HG03442 (cell line): Measurements from ENCODE around the gene KIF6.

Experiments used
- ATAC-seq: cut with Tn5 transposase; IDR thresholded peaks from one replicate; pipeline ENCODE4 v1.9.1; 2021; ENCODE audit warnings: mild to moderate bottlenecking, moderate library complexity; ENCODE audit not compliant: unreplicated experiment

The KIF6 gene

DNA sequence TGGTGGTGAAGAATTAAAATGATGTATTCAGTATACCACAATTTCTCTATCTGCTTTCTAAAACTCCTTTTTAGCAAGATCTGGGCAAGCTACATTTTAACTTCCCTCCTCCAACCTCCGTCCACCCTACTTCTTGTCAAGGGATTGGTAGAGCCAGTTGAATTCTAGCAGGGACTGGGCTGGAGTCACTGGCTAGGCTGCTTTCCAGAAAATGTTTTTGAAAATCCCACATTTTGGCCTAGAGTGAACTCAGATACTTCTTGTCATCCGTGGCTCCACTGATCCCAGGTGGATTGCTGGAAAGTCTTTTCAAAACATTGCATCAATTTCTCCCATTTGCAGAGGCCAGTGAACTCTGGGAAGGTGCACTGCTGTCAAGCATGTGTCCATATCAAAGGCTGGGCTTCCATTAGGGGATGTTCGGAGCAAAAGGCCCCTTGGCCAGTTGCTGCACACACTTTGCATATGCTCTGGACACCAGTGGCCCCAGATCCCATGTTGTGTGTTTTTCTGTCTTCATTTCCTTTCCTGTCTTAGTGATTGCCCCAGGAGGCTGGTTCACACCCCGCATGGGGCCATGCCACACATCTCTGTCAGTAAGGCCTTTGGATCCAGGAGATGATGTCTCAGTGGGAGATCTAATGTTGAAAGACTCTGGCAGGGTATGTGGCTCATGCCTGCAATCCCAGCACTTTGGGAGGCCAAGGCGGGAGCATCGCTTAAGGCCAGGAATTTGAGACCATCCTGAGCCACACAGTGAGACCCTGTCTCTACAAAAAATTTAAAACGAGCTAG lies 391.4 kb downstream of the KIF6 start:
- ATAC-seq: no peak

DNA sequence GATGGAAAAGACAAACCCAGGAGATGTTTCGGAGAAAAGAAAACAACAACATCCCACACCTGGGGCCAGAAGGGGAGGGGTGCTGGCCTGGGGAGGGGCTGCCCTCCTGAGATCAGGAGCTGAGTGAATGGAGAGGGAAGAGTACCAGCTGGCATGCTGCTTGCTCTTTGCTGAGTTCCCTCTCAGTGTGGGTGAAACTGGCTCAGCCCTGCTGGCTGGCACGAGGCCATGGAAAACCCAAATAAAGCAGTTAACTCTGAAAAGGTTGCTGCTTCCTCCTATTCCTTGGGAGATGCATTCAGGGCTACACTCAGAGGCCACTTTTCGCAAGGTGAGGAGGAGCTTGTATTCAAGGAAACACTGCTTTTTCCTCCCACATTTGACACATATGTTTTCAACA lies 394.7 kb downstream of the KIF6 start:
- ATAC-seq: no peak

DNA sequence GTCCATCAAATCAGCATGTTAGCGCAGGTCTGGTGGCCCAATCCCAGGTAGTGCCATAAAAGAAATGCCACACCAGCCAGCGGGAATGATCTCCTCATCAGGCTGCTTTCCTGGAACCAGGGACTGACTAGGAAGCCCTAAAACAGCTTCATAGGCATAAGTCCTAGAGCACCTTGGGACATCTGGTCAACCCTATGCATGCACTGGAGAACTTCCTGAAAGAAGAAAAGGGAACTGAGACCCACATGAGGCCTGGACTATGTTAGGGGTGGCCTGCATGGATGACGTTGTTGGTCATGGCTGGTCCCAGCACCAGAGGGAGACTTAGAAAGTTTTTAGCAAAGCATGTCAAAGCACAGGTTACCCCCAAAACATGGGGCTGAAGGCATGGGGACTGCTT lies 395.2 kb downstream of the KIF6 start:
- peak; percentile 76 for ATAC-seq

DNA sequence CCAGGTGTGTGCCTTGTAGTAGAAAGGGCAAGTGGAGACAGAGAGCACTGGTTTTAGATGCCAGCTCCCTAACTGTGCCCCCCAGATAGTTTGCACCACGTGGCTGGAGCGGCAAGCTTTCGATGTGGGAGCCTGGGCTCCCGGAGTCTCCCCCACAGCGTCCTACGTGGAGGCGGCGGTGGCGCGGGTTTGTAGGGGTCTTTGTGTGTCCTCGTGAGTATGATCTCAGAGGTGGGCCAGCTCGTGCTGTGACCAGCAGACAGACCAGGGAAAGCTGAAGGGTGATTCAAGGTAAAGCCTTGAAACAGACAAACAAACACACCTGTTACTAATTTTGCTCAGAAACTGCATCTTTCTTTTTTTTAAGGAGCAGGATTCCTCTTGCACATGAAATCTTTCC lies 397.1 kb downstream of the KIF6 start:
- no peak for ATAC-seq

DNA sequence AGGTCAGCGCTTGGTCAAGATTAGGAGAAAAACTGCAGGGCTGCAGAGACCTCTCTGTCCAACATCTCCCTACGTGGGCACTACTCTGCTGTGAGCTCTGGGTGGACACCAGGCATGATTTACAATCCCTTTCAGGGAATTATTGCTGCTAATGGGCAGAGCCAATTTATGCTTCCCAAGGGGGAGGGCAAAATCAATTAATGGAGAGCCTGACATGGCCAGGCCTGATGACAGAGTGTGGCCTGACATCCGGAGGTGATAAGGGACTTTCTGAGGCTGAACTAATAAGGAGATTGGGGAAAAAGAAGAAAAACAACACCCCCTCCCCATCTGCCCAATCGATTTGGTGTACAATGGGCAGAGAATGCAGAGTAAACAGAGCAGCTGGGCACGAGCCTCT lies 397.7 kb downstream of the KIF6 start:
- no peak for ATAC-seq

DNA sequence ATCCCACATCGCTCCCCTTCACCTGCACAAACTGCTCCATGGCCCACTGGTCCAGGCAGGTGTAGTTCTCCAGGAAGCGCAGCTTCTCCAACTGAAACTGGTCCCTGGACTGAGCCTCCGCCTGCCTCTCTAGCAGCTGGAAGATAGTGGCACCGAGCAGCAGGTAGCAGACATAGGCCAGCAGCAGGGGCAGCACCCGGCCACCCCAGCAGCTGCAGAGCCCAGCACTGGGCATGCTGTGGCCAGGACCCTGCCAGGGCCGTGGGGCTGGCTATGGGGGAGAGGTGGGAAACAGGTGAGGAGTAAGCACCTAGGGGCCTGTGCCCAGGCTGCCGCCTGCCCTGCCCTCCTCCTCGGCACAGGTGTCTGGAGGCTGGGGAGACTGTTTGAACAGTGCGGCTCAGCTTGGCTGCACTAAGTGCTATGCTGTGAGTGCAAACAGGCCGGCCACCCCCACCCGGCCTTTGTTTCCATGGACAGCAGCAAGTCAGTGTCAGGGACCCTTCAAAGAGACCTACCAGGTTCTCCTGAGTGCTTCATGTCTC lies 402.8 kb downstream of the KIF6 start, which contains the start of gene KCNK16:
Gene KCNK16 (minus strand): TSS at position 397 of the 545 bp plus-strand sequence. CDS start 162 bp downstream, at position 235.
- ATAC-seq: no peak

DNA sequence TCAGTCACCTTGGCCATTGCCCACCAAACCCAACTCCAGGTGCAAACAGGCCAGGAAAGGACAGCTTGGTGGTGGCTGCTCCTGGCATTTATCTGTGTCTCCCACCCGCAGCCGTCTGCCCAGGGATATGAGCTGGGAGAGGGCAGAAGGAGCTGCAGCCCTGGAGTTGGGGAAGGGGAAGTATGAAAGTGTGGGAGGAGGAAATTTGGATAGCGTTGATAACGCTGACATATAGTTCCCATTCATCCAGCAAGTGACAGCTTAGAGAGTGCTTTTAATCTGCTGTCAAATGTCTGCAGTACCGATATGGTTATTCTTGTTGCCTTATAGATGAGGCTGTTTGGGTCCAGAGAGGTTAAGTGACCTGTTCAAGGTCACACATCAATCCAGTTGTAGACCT lies 403.4 kb downstream of the KIF6 start:
- no peak for ATAC-seq

DNA sequence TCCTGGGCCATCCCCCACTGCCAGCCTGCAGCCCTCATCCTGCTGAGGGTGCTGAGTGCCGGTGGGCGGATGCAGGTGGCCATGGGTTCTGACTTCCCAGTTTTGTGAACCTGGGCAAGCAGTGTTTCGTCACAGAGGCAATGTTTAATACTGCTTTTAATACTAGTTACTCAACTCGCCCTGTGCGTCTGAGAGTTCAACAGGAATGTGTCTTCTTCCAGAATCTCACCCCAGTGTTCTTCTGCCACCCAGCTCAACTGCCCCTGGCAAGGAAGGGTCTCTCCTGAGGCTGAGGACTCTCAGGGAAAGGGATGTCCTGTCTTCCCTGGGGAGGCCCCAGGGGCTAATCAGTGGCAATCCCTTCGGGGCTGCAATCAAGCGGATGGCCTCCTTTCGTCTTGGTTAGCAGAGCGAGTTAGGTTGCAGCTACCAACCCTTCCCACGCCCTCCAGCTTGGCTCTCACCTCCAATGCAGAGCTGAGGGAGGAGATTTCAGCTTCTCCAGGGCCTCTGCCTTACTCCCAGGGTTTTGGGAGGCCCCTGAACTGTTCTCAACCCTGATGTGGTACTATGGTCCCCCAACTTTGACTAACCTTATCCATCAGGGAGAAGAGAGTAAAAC lies 404.7 kb downstream of the KIF6 start:
- ATAC-seq: no peak

DNA sequence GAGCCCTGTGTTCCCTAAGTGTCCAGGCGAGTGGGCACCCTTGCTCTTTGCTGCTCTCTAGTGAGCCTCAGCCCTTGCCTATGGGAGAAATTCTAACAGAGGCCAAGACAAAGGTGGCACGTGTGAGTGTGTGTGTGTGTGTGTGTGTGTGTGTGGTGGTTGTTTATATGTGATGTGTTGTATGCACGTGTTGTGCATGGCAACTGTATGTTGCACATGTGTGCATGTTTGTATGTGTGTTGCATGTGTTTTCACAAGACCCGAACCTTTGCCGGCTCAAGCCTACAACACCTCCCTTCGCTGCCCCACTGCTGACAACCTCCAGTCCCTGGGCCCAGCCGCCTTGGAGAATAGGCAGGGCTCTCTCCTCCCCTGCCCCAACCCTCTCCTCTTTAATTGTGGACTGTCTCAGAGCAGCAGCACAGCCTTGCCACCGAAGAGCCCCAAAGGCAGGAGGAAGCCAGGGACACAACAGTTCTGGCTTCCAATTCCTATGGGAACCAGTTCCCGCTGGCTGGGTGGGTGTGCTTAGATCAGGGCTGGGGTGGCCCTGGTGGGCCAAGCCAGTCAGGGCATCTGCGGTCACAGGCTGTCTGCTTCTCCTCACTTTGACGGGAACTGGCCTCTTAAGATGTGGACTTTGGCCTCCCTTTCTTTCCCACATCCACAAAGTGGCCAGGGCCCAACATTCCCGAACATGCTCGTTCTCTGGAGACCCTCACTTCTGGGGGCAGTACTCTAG lies 405.4 kb downstream of the KIF6 start:
- no peak for ATAC-seq

DNA sequence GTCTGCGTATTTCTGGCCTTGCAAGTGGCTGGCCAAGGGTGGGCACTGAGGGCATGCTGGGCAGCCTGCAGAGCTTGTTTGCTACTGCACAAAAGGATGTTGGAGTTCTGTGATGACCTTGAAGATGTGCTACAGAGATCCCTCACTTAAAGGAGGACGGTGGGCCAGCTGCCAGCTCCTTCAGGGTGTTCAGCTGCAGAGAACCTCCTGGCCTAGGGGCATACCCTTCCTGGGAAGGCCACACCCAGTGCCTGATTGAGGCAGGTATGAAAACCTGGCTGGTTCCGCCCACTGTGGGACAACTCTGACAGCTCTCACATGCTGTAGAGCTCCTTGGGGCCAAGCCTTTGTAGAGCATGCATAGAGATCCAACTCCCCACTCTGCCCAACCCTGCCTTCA lies 408.0 kb downstream of the KIF6 start:
- ATAC-seq: no peak

DNA sequence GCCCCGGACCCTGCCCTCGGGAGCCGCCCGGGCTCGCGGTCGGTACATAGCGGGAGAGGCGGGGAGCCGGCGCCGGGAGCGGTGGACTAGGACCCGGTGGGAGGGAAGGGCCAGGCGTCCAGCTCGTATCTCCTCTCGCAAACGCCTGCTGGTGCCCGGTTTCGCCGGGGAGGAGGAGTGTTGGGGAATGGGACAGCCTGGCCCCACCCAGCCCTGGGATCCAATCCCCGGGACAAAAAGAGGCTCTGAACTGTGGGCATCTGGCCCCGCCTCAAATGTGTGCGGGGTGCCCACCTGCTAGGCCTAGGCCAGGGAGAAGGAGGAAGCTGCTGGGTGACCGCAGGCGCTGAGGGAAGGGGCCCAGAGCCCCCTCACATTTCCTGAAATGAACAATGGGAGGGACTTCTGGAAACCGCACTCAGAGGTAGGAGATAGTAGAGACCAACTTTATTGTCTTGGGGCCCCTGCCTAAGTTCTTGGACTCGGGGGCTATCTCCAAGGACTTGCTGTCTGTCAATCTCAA lies 410.9 kb downstream of the KIF6 start, which contains the start of gene KCNK17:
Gene KCNK17 (minus strand): TSS at position 147 of the 523 bp plus-strand sequence. CDS start 99 bp downstream, at position 48.
- no peak for ATAC-seq

DNA sequence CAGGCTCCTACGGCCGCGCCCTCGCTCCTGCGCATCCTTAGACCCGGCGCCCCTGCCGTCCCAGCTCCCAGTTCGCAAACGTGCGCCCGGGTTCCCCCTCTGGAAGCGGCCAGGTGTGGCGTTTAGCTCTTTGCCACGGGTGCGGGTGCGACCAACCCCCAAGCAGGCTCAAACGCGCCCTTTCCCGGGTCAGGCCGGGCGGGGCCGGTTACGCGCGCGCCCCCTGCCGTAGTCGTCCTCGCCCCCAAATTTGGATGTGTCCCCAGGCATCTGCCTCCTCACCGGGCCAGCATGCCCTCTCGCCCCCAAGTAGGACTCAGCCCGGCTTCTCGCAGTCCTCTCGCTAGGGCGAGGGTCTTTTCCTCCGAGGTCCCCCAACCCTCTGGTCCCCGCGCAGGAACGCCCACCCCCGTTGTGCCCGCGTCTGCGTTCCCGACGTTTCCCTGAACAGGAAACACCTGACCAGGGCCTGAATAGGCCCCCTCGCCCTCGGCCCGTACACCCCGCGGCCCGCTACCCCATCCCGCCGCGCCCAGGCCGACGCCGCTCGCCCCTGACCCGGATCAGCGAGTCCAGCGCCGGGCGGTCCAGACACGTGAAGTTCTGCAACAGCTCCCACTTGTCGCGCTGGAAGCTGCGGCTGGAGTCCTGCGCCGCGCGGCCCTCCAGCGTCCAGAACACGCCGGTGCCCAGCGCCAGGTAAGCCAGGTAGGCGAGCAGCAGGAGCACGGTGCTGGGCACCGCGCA lies 411.5 kb downstream of the KIF6 start:
- no peak for ATAC-seq

DNA sequence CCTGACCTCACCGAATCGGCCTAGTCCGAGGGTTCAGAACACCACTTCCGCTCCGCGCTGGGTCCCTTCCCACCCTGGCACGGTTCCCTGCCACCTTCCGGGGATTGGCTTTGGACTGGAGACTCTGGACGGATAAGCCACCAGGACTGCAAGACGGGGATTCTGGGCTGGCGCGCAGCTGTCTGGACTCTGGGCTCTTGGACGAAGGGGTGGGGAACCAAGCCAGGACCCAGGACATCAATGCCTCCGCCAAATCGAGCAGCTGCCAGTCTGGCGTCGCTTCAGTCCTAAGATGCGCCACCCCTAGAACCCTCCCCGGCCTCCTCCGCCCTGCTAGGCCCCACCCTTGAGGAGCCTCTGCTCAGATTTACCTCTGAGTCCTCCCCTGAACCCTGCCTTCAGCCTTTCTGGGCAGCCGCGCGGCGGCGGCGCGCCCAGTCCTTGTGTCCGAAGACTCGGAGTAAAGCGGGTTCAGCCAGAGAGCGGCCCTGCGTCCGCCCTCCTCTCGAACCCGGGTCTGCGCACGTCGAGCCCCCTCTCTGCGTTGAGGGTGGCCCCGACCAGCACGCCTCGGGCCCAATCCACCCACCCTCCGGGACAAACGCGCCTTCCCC lies 412.2 kb downstream of the KIF6 start:
- ATAC-seq: no peak

DNA sequence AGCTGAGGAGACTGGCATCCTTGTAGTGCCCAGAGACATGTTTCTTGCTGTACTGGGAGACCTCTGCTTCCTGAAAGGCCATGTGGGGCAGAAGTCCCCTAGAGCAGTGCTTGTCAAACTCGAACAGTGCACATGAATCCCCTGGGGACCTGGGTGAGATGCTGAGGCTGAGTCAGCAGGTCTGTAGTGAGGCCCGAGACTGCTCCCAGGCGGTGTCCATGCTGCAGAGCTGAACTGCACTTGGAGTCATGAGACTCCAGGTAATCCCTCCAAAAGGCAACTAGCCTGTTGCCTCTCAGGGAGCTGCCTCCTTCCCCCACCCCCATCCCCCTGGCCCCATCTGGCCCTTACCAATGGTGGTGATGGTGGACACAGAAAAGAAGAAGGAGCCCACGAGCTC lies 414.7 kb downstream of the KIF6 start:
- no peak for ATAC-seq

DNA sequence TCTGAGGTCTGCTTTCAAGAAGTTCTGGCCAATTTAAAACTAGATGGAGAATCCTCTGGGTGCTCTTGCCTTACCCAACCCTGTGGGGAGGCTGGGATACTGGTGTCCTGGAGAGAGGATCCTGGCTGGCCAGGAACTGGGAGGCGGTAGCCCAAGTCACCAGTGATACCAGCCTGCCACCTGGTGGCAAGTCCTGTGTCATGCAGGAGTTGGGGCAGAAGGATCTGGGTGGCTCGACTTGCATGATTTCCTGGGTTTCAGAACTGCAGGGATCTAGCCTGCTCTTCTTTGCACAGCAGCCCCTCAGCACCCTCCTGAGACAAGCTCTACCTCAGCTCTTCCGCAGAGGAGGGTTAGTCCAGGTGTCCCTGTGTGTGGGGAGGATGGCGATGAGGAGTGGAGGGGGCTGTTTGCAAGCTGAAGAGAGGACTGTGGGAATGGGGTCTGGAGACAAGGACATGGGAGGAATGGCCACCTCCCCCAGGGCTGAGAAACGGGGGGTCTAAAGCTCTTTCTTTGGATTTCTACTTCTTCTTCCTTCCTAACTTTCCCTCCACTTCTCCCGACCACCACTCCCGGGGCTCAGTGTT lies 415.2 kb downstream of the KIF6 start:
- no peak for ATAC-seq

DNA sequence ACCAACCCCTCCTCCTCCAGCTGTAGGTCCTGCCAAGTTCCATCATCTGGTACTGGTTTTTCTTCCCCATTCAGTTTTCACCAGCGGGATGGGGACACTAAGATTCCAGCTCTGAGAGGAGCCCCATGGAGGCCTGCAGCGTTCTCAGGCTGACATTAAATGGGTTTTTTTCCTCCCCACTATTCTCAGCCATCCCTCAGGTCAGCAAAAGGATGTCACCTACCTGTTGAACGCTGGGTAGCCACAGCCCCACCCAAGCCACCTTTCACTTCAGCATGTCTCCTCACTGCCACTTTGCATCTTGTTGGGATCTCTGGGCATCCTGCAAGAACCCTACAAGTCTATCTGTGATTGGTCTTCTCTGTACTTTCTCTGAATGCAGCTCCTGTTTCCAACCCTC lies 417.7 kb downstream of the KIF6 start:
- ATAC-seq: no peak

DNA sequence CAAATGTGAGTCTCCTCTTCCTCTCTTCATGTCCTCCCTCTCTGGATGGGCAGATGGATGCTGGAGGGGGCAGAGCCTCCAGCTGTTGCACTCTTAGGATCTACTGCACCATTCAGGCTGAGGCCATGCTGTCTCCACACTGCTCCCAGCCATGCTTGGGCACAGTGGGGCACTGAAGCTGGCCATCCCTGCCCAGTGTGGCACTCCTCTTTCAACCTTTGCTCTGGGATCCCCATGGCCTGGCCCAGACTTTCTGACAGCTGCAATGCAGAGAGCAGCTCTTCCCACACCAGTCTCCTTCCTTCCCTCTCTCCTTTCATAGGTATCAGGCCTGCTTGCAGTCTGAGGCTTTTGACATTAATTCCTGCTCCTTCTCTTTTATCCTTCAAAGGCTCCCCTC lies 420.3 kb downstream of the KIF6 start:
- no peak for ATAC-seq

DNA sequence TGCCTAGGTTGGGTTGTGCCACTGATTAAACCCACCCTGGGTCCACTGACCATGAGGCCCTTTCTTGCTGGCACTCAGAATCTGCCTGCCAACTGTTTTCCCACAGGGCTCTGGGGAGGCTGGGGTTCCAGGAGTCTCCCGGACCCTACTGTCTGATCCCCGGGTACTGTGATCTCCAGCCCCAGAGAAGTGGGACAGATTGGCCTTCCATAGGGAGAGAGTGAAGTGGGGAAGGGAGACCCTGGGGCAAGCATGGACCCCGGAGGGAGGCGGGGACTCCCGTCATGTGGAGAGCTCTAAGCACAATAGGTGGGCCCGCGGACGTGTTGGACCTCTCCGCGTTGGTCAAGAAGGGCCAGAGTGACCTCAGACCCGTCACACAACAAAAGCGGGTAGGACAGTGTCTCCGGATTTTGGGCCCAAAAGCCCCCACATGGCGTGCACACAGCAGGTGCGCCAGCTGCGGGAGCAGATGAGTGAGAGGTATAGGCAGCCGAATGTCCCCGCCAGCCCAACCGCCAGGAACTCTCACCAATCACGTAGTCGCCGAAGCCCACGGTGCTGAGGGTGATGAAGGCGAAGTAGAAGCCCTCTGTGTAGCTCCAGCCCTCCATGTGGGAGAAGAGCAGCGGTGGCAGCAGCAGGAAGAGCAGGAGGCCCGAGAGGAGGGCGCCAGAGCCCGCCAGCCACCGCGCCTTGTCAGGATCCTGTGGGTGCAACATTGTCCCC lies 421.6 kb downstream of the KIF6 start:
- no peak for ATAC-seq
